Germinal center (tissue), 1 donor: Measurements from ENCODE around the gene CSH2.
"Not testable (repeated sequence)": the region's sequence is repeated elsewhere in the genome, so short reads cannot be mapped to it uniquely, and the experiment has no call there.

Experiments
- DNase-seq: peaks from one replicate; pipeline ENCODE4 v3.0.0; 2012; ENCODE audit warnings: mixed read lengths, low spot score

CSH2 gene

GRCh38 chr17:63873577-63873976 lies at the start of gene CSH2:
TSS of gene CSH2 (minus strand) at chr17:63873677. CDS start at chr17:63873614, 63 bp downstream.
- not testable (repeated sequence) for DNase-seq

- DNase-seq, result not testable (repeated sequence)
Measured at GRCh38 chr17:63922402-63922801, 48.9 kb upstream of the CSH2 start.

- DNase-seq, result not testable (repeated sequence)
Measured at GRCh38 chr17:63920779-63921178, 47.3 kb upstream of the CSH2 start.

- DNase-seq, result not testable (repeated sequence)
Measured at GRCh38 chr17:63920050-63920449, 46.6 kb upstream of the CSH2 start.

GRCh38 chr17:63919311-63919723 lies 45.8 kb upstream of the CSH2 start:
- DNase-seq, result peak; percentile 82

GRCh38 chr17:63918789-63919305 lies 45.4 kb upstream of the CSH2 start, which contains the start of gene GH1:
TSS of gene GH1 (minus strand) at chr17:63918839. CDS start at chr17:63918776, 63 bp downstream.
- not testable (repeated sequence) for DNase-seq

GRCh38 chr17:63918305-63918704 lies 44.8 kb upstream of the CSH2 start:
- DNase-seq, result no peak

- no peak for DNase-seq
Measured at GRCh38 chr17:63917646-63918045, 44.2 kb upstream of the CSH2 start.

GRCh38 chr17:63917206-63917605 lies 43.7 kb upstream of the CSH2 start:
- not testable (repeated sequence) for DNase-seq

GRCh38 chr17:63916566-63917185 lies 43.2 kb upstream of the CSH2 start:
- DNase-seq, result no peak

GRCh38 chr17:63915753-63916152 lies 42.3 kb upstream of the CSH2 start:
- not testable (repeated sequence) for DNase-seq

- DNase-seq, result no peak
Measured at GRCh38 chr17:63914471-63914870, 41.0 kb upstream of the CSH2 start.

GRCh38 chr17:63911657-63912100 lies 38.2 kb upstream of the CSH2 start:
- peak; percentile 70 for DNase-seq

- no peak for DNase-seq
Measured at GRCh38 chr17:63911041-63911635, 37.7 kb upstream of the CSH2 start, which contains the start of gene CSHL1. TSS of gene CSHL1 (minus strand) at chr17:63911258. CDS start at chr17:63911196, 62 bp downstream.

GRCh38 chr17:63910096-63910495 lies 36.6 kb upstream of the CSH2 start:
- no peak for DNase-seq

GRCh38 chr17:63909586-63909985 lies 36.1 kb upstream of the CSH2 start:
- not testable (repeated sequence) for DNase-seq

- DNase-seq, result not testable (repeated sequence)
Measured at GRCh38 chr17:63907161-63907778, 33.8 kb upstream of the CSH2 start.

- DNase-seq, result not testable (repeated sequence)
Measured at GRCh38 chr17:63904796-63905195, 31.3 kb upstream of the CSH2 start.

GRCh38 chr17:63903787-63904201 lies 30.3 kb upstream of the CSH2 start:
- not testable (repeated sequence) for DNase-seq

GRCh38 chr17:63901971-63902370 lies 28.5 kb upstream of the CSH2 start:
- not testable (repeated sequence) for DNase-seq

- not testable (repeated sequence) for DNase-seq
Measured at GRCh38 chr17:63898899-63899798, 25.7 kb upstream of the CSH2 start.
